Measurements from ENCODE around the gene SLC9A8.

SLC9A8 gene

DNA sequence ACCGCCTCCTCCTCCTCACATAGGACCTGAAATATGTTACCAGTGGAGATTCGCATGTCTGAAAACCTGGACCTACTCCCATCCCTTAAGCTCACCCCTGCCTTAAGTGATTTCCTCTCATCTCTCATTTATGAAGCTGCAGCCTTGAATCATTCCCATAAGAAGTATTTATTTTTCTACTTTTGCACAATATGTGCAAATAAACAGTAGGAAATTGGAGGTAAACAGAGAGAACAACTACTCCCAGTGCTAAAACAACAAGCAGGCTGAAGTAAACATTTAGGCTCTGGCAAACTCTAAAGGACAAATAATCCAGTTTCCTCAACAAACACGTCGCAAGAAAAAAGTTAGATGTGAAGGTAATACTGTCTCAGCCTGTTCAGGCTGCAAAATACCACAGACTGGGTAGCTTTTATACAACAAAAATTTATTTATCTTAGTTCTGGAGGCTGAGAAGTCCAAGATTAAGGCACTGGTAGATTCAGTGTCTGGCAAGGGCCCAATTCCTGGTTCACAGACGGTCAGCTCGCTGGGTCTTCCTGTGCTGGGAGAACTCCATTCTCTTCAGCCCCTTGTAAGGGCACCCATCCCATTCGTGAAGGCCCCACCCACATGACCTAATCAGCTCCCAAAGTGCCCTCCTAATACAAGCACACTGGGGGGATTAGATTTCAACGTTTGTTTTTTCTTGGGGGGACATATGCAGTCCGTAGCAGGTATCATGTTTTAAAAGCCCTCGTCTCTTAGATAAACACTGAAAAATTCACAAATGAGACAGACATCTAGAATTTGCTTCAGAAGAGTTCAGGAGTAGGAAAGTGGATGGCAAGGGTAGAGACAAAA is 87.1 kb downstream of the SLC9A8 start:
- no peak for DNase-seq

DNA sequence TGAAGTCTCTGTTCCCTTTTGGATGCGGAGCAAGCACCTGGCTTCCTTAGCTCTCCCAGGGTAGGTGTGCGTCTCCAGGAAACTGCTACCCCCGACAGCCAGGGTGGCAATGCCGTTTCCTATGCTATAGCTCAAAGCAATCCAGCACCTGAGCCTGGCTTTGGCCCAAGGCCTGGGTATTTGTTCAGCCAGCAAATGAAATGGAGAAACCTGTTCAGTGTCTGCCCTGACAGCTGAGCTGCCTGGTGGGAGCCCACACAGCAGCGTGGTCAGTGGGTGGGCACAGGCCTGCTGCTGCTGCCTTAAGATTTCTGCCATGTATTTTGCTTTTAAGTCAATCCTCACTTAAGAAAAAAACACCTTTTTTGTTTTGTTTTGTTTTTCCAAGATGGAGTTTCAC is 89.0 kb downstream of the SLC9A8 start:
- no peak for DNase-seq

DNA sequence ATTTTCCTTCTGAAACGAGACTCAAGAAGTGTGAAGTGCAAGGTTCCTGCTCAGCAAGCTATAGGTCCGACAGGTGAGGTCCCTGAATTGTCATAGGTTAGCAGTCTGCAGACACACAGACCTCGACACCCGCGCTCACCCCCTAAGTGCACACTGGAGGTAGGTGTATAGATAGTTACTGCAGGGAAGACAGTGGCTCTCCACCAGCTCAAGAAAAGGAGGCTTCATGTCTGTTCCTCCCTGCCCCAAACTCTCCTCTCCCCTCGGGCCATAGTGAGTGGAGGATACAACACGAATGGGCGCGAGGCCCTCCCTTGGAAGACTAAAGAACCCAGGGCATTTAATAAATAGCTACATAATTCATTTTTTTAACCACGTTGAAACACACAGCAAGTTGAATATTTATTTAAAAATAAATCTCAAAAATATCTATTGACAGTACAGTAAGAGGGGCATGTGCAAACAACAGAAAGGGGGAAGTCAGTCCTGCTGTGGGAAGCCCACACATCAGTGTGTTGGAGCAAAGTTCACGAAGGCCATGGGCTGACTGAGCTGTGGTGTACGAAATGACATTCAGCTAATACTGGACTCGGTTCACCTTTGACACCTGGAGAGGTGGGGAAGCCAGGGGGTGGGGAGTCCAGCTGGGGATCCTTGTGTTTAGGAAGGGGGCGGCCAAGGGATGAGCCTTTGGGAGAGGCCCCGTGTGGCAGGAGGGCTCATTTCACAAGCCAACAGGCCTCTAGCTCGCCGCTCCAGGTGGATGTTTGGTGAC is 92.0 kb downstream of the SLC9A8 start:
- DNase-seq, result no peak

DNA sequence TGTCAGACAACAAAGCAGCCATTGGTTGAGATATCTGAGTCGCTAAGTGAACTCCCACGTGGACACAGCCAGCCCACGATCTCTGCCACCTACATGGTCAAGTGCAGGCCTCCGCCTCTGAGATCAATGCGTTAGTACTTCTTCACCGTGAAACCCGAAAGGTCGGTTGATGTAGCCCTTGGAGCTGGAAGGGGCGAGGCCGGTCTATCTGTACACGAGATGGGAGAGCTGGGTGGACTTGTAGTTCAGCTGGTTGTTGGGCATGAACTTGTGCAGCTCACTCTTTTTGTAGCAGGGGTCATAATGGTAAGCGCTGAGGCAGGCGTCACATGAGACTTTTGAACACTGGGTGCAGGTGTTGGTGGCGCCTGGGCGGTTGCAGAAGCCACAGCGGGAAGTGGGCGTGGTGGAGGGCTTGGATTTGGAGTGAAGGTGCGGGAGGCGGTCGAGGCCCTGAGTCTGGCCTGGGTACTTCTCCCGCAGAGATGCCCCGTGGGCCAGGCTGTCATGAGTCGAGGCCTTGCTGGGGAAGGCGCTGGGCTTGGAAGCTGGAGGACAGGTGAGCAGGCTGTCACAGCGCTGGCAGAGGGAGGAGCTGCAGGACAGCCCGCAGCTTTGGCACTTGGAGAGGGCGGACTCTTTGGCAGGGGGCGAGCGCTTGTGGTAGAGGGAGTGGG is 92.9 kb downstream of the SLC9A8 start:
- no peak for DNase-seq

DNA sequence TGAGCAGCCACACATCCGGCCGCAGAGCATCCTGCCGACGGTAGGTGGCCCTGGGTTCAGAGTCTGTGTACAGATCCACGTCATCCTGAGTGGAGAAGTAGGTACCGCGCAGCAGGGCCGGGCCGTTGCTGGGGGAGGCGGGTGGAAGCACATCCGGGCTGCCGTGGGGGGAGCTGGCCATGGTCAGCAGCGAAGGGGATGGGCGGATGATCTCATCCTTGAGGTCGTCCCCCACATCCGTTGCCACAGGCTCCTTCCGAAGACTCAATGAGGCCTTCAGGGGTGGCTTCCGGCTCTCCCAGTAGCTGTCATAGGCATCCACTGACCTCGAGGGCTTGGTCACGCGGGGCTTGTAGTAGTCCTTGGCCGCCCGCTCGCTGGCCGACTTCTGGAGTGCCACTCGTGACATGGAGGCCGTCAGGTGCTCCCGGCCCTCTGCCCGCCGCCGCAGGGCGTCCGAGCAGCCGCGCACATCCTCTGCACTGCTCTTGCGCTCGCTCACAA is 93.5 kb downstream of the SLC9A8 start:
- no peak for DNase-seq

DNA sequence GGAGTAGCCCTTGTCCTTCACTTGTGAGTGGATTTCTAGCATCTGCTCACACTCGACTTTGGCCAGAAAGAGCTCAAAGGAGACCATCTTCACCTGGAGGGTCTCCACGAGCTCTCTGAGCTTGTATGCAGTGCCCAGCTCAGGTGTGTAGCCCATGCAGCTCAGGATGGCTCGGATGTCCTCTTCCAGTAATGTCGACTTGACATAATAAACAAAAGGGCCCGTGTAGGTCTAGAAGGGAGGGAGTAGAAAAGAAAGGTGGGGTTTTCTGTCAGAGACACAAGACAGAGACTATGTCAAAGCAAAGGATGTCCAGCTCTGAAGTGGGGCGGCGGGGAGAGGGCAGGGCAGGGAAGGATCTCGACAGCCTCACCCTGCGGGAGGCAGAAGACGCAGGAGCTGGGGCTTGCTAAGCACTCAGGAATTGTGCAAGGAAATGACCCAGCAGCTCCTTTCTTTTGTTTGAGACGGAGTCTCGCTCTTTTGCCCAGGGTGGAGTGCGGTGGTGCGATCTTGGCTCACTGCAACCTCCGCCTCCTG is 94.1 kb downstream of the SLC9A8 start:
- no peak for DNase-seq

DNA sequence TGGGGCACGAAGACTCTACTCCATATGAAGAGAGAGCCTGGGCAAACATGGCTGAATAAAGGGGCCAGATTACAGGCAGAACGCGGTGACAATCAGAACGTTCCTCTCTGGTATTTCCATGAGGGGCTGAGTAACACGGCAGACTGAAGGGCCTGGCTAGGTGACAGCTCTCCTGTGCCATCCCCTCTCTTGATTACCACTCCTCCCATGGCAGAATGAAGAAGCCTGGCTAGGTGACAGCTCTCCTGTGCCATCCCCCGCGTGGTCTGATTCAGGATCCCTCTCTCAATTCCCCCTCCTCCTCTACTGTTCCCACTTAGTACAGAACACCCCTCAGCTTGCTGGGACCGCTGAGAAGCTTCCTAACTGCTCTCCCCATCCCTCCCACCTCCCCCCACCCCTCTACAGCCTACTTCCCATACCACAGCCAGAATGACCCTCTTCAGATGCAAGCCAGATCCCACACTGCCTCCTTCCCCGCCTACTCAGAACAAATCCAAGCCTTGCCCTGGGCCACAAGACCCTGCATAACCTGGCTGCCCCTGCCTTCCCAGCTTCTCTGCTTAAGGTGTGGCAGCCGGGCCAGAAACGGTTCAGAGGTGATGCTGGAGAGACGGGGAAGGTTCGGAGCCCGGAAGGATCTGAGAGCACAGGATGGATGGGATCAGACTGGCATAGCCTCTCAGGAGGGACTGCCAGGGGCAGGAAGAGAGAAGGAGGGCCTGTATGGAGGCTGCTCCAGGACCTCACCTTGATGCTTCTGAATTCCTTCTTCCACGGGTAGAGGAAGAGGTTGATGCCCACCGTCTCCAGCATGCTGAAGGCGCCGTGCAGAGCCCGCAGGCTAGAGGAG is 95.0 kb downstream of the SLC9A8 start:
- no peak for DNase-seq

DNA sequence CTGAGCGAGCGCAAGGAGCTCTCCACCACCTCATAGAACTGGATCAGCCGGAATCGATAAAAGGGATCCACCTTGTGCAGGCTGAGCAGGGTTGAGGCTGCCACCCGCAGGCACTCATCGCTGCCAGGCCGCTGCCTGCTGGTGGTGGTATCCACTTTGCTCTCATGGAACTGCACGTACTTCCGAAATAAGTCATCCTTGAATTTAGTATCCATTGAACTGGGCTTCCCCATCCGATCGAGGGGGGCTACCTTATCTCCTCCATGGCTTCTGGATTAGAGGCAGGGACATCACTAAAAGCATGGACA is 95.6 kb downstream of the SLC9A8 start:
- DNase-seq, result no peak

DNA sequence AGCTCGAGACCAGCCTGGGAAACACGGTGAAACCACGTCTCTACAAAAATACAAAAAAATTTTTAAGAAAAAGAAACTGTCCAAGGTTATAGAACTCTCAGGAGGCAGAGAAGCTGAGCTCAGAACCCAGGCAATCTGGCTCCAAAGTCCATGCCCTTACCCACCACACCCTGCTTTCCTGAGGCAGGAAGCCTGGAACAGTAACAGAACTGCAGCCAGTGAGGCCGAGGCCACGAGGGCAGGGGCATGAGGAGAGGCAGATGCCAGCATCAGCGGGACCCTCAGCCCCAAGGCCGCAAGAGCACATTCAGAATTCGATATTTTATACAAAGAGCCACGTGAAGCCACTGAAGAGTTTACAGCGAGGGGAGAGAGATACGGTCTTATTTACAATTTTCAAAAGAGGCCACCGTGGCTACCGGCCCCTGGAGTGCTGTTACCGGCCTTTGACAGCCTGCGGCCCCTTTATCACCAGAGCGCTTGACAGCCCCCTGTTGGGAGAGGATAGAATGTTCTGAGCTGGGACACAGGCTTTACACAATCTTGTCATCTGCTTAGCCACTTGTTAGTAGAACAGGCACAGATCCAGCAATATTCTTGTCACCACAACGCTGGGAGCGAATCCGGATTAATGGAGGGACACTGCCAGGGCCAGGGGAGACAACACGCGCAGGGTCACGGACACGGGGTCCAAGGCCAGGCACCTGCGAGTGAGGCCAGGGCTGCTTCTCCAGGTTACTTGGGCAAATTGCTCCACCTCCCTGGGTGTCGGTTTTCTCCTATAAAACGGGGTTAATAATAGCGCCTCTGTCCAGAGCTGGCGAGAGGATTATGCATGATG is 97.1 kb downstream of the SLC9A8 start:
- no peak for DNase-seq

DNA sequence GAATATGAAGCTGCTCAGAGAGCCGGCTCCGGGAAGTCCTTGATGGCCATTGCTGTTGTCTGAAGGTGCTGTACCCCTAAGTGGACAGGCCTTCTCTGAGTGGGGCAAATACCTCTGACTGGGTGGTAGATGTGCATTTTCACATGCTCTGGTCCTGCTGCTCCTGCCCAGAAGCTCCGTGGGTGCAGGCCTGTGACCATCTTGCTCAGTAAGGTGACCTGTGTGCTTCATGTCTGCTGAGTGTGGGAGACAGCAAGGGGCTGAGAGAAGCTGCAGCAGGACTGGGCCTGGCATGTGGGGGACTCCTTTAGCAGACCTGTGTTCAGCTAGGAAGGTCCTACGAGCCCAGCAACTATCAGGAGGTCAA is 97.7 kb downstream of the SLC9A8 start:
- DNase-seq, result no peak

DNA sequence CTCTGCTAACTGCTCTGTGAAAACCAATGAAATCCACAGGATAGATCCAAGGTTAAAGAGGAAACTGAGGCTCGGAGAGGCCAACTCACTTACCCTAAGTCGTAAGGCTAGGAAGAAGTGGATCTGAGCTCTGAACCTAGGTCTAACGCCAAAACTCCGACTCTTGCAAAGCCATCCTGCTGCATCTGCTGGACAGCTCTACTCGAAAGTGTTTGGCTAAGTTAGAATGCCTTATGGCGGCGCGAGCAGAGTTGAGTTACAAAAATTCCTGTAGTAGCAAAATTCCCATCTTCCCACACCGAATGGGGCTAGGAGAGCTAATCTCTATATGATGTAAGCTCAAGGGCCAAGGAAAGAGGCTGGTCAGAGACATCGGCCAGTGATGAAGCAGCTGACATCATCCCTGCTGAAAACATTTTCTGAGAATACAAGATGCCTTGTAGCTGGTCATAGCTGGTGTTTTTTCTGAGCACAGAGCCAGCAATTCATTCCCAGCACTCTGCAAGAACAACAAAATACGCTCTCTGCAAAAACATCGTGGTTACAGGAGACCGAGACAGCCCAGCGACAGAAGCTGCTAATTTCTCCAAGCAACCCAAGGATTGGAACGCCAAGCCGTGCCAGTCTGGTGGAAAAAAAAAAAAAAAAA is 100.9 kb downstream of the SLC9A8 start:
- DNase-seq, result no peak

DNA sequence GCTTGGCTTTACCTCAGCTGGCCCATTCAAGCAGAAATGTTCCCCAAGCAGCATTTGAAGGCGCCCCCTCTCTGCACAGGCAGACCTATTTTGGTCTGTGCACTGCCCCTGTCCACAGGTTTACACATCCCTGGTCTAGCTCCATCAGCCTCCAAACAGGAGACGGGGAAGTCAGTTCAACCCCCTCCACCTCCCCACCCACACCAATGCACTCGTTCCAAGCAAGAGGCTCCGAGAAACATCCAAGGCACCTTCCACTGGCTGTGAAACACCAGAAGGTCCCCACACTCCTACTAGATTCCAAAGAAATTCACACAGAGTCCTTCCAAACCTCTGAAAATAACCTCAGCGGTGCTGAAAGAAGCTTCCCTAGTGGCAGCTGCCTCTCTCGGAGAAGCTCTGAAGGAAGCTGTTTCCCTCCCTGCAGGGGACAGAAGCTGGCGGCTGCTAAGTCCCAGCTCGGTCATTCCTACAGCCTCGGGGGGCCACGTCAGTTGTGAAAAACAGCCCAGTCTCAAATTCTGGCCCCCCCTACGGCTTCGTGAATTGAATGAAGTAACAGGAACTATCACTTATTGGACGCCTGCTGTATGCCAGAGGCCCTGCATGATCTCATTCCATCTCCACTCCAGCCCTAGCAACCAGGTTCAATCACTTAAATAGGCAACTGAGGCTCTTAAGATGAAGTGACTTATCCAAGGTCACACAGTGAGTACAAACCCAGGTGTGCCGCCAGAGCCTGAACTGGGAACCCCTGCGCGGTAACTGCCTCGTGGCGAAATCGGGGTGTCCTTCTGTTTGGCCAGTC is 101.9 kb downstream of the SLC9A8 start:
- peak in 1 of 2 experiments; percentile 21 for DNase-seq

DNA sequence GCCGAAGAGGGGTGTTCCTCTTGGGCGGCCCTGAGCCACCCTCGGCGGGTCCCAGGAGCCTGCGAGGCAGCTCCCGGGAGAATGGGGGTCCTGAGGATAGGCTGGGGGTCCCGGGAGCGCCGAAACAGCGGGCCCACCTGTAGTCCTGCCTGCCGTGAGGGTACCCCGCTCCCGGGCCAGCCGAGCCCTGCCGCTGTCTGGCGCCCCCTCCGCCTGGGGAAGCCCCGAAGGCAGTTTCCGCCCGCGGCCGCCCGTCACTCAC is 102.4 kb downstream of the SLC9A8 start:
- no peak for DNase-seq

DNA sequence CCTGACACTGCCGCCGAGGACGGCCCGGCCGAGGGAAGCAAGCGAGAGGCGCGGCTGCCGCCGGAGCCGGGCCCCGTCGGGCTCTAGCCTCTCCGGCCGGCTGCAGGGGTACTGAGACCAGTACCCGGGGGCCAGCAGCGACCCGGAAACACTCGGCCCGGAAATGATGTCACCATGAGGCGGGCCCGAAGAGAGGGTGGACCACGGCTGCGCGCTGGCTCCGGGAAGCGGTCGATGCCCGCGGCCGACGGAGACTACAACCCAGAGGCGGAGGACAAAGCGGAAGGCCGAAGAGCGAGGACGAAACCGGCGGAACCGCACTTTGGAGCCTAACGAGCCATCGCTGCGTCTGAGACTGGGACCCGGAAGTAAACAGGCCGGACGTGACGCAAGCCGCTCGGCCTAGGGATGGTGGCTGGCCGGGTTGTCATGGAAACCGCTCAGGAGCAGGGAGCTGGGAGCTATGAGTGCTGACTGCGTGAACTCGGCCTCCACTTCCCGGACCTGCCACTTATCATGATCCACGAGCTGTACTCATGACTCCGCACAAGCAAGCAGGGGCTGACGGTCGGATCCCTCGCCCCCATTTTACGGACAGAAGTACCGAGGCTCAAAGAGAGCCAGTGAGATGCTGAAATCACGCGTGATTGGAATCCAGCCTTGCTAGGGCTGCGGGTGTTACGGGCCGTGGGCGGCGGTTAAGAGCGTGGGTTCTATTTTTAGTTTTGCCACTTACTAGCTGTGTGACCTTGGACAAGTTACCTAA is 102.9 kb downstream of the SLC9A8 start, which contains the start of gene SPATA2:
Gene SPATA2, minus strand, starts transcription at position 150 of the 766 bp plus-strand sequence. CDS start 7,039 bp downstream, outside the sequence.
- peak; percentile 95 for DNase-seq

DNA sequence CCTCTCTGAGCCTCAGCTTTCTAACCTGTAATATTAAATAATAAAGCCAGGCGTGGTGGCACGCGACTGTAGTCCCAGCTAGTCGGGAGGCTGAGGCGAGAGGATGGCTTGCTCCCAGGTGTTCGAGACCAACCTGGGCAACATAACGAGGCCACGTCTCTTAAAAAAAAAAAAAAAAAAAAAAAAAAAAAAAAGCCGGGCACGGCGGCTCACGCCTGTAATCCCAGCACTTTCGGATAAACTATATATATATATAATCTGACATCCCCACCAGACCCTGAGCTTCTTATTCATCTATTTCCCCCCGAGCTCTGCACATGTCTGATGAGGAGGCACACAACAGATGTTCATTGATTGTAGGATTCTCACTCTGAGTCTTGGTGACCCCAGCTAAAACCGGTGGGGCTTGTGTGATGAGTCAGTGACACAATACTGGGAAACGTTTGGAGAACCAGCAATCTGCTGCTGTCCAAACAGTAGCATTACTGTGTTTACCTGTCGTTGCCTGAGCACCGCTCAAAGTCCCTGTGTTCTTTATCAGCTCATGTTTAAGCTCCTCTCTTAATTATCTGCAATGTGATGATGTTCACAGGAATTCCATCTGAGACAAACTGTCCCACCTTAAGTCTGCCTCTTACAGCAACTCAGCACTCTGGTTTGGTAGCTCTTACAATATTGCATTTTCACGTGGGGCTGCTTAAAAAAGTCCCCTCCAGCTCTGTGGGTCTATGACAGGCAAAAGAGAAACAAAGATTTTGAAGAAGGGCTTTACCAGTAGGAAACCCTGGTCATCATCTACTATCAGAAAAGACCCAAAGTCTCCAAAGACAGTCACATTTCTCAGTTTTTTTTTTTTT is 103.7 kb downstream of the SLC9A8 start:
- DNase-seq, result peak in 1 of 2 experiments; percentile 41

DNA sequence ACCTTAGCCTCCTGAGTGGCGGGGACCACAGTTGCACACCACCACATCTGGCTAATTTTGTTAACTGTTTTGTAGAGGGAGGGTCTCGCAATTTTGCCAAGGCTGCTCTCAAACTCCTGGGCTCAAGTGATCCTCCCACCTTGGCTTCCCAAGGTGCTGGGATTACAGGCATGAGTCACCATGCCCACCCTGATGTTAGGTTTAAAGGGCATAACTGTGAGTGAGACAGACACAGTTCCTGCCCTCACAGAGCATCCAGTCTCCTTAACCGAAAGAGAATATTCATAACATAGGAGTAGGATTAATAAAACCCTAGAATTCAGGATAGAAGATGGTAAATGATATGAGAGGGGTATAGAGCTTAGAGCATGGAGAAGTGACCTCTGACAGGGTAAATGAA is 105.8 kb downstream of the SLC9A8 start:
- DNase-seq, result no peak

DNA sequence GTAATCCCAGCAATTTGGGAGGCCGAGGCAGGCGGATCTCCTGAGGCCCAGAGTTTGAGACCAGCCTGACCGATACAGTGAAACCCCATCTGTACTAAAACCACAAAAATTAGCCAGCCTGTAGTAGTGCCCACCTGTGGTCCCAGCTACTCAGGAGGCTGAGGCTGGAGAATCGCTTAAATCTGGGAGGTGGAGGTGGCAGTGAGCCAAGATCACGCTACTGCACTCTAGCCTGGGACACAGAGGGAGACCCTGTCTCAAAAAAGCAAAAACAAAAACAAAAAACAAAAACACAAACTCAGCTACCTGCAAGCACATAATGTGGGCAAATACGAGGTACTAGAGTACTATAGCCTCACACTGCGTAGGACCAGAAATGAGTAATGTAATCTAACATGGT is 106.4 kb downstream of the SLC9A8 start:
- no peak for DNase-seq

DNA sequence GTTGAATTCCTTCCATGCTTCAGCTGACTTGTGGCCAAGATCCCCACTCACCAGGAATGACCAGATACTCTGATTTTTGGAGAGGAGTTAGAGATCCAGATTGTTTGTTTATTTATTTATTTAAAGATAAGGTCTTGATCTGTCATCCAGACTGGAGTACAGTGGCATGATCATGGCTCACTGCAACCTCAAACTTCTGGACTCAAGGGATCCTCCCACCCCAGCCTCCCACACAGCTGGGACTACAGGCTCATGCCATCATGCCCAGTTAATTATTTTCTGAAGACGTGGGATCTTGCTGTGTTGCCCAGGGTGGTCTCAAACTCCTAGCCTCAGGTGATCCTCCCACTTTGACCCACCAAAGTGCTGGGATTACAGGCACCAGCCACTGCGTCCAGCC is 106.8 kb downstream of the SLC9A8 start:
- DNase-seq, result no peak

Measured in activated CD4-positive, alpha-beta T cell treated with anti-CD3 and anti-CD28 coated beads, Interleukin-2, amount 50 U/mL, for 48 hours (primary cell).